GM19438 (cell line): ENCODE data around the gene SHC4.
"Not testable (repeated sequence)": the region's sequence is repeated elsewhere in the genome, so short reads cannot be mapped to it uniquely, and the experiment has no call there.

Experiments used
- ATAC-seq: cut with Tn5 transposase; IDR thresholded peaks from one replicate; pipeline ENCODE4 v1.9.1; 2021; ENCODE audit warnings: low read depth; ENCODE audit not compliant: unreplicated experiment

SHC4 gene

GRCh38 chr15:48963524-48964113 lies at the start of gene SHC4:
SHC4 (minus strand) TSS chr15:48963919; CDS start chr15:48963015, 904 bp downstream.
- ATAC-seq, result peak; percentile 41

- ATAC-seq, result no peak
These were observed 35.6 kb upstream of the SHC4 start for GRCh38 chr15:48999314-48999713.

GRCh38 chr15:48996276-48996675 lies 32.6 kb upstream of the SHC4 start:
- no peak for ATAC-seq

- ATAC-seq, result no peak
These were observed 29.7 kb upstream of the SHC4 start for GRCh38 chr15:48993380-48993779.

GRCh38 chr15:48992545-48992944 lies 28.8 kb upstream of the SHC4 start:
- ATAC-seq, result no peak

GRCh38 chr15:48992096-48992495 lies 28.4 kb upstream of the SHC4 start:
- ATAC-seq, result no peak

GRCh38 chr15:48989170-48989569 lies 25.5 kb upstream of the SHC4 start:
- no peak for ATAC-seq

- ATAC-seq, result no peak
These were observed 23.4 kb upstream of the SHC4 start for GRCh38 chr15:48987142-48987541.

- no peak for ATAC-seq
These were observed 22.5 kb upstream of the SHC4 start for GRCh38 chr15:48986240-48986639.

- ATAC-seq, result no peak
These were observed 21.8 kb upstream of the SHC4 start for GRCh38 chr15:48985516-48985915.

- no peak for ATAC-seq
These were observed 21.2 kb upstream of the SHC4 start for GRCh38 chr15:48984811-48985352.

- ATAC-seq, result no peak
These were observed 20.4 kb upstream of the SHC4 start for GRCh38 chr15:48984021-48984710.

GRCh38 chr15:48983300-48983699 lies 19.6 kb upstream of the SHC4 start:
- no peak for ATAC-seq

GRCh38 chr15:48981941-48982340 lies 18.2 kb upstream of the SHC4 start:
- no peak for ATAC-seq

- no peak for ATAC-seq
These were observed 14.9 kb upstream of the SHC4 start for GRCh38 chr15:48978638-48979037.

GRCh38 chr15:48976444-48977088 lies 12.8 kb upstream of the SHC4 start:
- no peak for ATAC-seq

- ATAC-seq, result peak; percentile 96
These were observed 12.0 kb upstream of the SHC4 start for GRCh38 chr15:48975472-48976419.

GRCh38 chr15:48974882-48975281 lies 11.2 kb upstream of the SHC4 start:
- ATAC-seq, result no peak

- ATAC-seq, result no peak
These were observed 9.2 kb upstream of the SHC4 start for GRCh38 chr15:48972750-48973503.

- ATAC-seq, result not testable (repeated sequence)
These were observed 7.2 kb upstream of the SHC4 start for GRCh38 chr15:48970926-48971325.
